Measurements from ENCODE around the gene PAX5. TPM values are rescaled to one million over a fixed set of nuclear protein-coding genes. Genes with fewer than 3 reads are reported as not detected.

Gene PAX5
- total RNA-seq, 1 donor from 2014 or later, result 0.44 TPM

DNA sequence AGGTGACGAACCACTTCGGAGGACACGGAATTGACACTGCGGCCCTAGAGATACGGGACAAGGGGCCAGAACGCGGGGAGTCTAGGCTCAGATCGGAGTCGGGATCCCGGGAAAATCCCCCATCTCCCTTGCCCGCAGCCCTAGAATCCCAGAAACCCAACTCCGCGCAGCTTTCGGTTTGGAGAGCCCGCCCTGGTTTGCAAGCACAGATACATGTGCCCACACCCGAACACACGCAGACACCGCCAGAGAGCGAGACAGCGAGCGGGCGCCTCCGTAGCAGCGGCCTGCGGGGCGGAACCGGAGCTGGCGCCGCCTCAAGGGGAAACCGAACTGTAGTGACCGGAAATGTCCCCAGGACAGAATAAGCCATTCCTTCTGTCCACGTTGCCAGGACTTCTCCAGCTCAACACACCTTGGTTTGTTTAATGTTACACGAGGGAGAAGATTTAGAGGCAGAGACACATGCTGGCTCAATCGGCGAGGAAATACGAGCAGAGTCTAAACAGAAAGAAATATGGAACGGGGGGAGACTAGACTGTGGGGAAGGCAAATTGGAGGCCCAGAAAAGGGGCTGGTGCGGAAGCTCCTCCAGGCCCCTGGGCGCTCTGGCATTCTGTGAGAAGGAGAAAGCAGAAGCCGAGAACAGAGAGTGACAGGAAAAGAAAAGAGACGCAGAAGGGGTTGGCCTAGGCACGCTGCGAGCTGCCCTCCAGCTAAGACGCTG is 2.9 kb upstream of the PAX5 start:
- ATAC-seq, result peak; percentile 52

DNA sequence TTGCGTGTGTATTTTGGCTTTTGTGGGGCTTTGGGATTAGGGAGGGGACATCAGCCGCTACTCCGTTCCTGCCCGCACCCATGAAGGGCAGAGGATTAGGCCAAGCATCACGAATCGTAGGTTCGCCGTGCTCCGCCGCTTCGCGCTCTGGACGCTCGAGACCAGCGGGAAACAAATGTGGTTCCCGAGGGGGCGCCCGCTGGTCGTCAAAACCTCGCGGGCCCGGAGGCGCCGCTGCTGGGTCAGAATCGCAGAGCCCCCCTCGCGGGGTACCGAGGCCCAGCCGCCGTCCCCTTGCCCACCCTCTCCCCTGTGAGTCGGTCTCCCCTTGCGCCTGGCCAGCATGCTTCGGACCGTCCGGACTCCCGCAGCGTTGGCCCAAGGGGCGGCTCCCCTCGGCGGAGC is 2.3 kb upstream of the PAX5 start:
- no peak for ATAC-seq

DNA sequence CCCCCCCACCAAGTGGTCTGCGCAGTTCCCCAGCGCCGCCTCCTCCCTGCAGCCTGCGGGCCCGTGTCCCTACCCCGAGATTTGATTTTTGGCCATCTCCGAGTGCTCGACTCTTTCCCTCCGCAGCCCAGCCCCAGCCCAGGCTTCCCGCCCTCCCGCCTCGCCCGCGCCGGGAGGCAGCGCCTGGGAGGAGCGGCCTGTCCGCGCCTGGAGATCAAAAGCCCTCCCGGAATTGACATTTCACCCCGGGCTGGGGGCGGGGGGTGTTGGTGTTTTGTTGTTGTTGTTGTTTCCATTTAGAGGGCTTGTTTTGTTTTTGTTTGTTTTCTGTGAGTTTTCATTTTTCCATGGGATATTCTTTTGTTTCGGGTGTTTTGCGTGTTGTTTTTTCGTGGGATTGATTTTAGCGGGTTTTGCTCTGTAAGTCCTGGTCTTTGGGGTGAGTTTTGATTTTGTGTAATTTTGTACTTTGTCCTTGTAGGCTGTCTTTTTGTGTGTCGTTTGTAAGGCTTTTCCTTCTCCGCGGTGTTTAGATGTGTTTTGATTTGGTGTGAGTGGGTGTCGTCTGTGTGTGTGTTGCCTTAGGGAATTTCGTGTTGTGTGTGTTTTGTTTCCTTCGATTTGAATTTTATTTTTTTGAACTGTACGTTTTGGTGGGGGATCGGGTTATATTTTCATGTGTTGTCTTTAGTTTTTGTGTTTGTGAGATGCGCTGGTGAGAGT is 1.7 kb upstream of the PAX5 start:
- ATAC-seq, result no peak

DNA sequence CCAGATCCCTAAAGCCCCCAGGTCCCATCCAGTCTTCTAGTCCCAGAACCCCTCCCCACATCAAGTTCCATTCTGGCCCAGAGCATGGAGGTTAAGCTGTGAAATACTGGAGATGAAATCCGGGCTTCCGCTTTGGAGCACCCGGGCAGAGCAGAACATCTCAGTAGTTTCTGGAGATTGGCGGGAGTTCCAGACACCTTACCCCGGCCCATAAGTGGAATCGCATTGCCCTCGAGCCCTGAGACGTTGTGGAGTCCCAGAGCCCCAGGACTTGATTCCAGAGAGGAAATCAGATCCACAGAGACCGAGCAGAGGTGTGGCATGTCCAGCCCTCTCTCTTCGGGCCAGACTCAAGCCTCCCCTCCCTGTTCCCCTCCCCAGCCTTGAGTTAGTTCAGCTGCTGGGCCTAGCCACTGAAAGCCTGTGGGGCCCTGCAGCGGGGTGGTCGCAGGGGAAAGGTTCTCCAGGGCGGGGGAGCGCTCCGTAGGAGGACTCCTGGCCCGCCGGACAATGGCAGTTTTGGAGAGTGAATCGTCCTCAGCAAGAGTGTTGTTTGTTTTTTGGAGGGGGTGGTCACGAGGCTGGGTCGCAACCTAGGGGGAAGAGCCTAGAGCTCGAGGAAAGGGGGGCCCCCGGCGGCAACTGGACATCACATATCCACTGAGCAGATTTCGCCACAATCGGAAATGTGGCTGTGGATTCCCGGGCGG is 1.0 kb upstream of the PAX5 start:
- ATAC-seq, result no peak

DNA sequence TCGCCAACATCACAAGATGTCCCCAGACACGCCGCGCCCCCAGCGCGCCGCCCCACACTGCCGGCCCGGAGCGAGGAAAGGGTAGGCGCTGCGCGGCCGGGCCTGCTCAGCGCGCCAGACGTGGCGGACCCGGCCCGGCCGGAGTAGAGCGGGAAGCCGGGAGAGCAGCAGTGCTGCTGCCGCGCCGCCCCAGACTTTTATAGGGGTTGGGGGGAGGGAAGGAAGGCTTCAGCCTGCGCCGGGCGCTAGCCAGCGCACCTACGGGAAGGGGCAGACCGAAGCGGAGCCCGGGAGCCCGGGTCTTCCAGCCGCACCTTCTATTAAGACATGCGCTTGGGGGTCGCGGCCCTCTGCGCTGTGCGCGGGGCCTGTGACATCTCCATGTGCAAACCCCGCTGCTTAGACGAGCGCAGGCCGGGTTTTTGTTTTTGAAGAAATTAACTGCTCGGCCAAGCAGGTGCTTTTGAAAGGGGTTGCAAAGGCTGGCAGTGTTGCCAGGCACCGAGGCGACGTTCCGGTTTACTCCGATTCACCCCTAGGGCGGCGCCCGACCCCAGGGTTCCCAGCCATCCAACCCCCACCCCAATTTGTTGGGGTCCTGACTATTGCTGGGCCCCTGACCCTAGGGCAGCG is 353 bp upstream of the PAX5 start:
- peak; percentile 53 for ATAC-seq

DNA sequence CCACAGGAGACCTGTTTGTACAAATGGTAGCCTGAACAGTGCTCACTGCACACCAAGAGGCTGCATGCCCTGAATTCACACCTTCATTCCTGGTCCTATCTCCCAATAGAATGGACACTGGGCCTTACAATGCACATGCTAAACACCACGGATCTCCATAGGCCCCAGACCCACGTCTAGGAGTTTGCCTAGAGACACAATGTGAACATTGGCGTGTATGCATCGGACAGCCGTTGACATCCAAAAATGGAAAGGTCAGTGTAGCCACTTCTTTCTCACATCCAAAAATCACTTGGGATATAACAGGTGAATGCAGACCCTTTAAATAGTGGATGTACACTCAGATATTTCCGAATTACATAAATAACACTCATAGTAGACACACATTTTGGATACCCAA is 927 bp downstream of the PAX5 start:
- ATAC-seq, result no peak

DNA sequence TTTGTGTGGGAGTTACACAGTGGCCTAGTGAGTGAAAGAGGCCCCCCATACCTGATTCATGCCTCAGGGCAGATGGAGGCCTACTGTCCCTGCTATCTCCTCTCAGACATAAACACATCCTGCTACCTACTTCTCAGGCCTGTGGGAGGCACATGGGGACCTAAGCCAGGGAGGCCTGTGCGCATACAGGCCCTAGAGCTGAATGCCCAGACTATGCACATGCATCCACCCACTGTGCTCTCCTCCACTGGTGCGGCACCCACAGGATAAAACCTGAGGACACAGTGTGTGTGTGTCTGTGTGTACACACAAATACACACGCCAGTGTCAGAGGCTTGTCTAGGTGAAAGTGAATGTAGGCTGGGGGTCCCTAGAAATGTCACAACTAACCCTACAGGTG is 1.4 kb downstream of the PAX5 start:
- no peak for ATAC-seq

DNA sequence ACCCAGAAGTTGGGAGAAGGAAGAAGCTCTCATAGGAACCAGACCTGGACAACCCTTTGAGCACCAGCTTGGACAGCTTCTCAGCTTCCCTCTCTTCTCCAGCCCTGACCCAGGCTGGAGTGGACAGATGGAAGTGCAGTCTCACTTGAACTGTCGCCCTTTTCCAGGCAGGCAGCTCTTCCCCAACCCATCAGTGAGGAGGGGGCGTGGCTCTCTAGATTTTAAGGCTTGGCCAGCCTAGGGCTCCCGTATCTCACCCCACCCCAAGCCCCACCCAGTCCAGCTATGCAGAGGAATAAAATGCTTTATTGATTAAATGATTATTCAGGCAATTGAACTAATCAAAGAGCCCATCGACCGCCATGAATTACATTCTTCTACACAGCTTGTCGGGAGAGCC is 2.2 kb downstream of the PAX5 start:
- ATAC-seq, result no peak

DNA sequence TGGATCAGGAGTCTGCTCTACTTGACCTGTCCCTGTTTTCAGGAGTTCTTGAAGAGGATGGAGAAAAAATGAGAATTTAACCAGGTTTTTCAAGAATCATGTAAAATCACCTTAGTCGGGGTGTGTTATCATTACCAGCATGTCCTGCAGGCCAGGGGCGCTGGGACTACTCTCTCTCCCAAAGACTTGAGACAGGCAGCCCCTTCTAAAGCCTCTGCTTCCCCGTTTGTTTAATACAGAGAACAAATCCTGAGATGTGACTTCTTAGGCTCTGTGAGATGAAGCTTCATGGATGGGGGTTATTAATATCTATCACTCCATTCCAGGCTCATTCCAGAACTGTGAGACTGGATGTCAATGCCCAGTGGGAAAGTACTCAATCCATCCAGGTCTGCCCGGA is 3.0 kb downstream of the PAX5 start:
- no peak for ATAC-seq

DNA sequence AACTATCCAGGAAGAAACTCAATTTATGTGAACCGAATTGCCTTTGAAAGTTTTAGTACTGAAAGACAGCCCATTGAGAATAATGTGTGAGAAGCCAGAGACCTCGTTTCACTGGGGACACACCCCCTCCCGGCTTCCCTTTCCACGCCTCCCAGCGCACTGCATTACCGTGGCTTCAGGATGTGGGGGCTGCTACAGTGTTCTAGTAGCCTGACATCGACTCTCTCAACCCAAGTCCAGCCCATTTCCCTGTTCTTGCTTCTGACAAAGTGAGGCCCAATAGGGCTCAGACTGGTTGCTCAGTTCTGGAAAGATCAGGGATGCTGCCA is 3.5 kb downstream of the PAX5 start:
- ATAC-seq, result no peak

DNA sequence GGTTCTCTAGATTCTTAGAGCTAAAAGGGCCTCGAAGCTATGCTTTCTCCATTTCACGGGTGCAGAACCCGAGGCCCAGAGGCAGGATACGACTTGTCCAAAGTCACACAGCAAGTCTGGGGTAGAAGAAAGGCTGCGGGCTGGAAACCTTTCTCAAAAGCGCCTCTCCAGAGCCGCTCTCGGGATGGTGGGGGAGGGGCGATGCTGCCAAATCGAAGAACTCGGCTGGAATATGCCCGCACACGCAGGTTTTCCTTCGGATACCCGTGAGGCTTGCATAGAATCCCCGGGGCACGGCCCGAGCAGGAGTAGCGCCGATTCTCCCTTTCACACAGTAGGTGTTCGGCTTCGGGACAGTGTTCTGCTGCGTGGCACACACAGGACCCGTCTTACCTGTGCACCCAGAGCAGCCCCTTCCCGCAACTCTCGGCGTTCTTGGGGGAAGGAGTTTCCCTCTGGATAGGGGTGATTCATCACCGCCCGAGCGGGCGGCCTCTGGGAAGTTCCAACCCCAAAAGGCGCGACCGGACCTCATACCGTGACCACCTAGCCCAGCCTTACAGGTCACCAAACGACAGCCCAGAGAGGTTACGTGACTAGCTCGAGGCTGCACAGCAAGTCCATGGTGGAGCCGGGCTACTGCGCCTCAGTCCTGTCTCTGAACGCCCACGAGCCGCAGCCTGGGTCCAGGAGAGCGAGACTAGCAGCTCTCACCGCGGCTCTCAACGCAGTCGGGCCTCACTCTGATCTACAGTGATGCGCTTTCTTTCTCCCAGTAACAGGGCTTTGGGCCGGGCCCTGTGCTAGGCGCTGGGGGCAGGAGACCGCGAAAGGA is 4.1 kb downstream of the PAX5 start:
- no peak for ATAC-seq

DNA sequence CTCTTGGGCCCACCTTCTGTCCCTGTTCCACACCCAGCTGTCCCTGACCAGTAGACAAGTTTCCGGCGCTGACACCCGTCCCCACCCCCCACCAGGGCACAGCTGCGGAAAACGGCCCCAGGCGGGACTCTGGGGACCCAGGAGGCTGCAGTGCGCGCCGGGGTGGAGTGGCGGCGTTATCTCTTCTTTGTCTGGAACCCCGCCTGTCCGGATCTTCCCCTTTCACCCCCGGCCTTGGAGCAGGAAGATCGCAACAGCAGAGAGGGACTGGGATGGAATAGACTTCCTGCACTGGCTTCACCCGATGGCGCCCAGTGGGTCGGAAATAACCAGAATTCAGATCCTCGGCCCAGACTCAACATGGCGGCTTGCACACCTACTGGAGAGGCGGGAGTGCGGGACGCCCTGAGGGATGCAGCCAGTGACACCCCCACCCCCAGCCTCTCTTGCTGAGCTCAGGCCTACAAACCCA is 4.7 kb downstream of the PAX5 start:
- ATAC-seq, result no peak

DNA sequence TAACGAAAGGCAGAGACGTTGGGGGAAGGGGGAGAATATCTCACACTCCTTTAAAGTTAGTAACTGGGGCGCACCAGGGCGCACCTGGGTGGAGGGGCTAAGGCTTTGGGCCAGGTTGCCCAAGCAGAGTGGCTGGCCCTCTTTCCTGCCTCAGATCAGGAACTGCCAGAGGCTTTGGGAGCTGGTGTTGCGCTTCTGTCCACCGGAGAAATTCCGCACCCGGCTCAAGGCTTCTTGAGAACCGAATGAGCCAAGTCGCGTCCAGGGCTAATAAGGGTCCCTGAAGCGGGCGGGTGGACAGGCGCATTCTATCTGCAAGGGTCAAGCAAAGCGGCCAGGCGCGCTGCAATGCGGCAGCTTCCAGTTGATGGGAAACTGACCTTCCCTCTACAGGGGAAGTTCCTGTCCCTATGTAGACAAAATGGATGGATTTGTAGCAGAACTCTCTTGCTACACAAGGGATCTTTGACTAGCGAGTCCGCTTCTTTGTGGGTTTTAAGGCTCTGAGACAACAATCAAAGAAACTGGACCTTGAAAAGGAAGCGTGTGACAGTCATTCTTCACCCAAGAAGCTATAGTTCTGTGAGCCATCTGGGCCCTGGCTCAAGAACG is 5.5 kb downstream of the PAX5 start:
- no peak for ATAC-seq

DNA sequence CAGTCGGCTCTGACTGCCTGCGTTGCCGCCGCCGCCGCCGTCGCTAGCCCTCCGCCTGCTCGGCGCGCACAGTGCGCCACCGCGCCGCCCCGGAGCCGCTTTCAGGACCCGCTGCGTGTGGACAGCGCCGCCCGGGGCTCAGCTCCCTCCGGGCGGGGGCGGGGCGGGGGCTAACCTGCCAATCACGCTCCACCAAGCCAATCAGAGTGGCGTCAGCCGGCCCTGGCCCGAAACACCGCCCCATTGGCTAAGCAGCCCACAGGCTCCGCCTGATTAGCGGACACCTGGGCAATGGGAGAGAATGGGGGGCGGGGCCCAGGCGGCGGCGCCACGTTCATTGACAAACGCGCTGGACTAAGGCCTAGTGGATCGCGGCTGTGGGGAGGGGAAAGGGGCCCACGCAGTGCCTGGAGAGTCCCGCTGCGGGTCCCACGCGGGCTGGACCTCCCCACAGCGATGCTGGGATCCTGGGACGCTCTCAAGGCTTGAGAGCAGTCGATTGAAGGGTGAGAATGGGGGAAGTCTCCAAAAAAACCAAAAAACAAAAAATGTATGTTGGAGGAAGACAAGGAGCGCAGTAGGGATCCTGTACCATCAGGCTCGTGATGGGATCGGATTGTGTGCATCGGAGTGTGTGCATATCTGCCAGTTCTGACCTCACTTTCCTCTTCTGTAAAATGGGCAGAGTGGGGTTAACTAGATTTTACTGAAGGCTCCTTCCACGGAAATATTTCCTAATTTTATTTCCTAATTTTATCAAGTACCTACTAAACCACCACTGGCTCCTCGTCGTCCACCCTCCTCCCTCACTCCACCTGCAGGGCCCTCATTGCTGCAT is 6.3 kb downstream of the PAX5 start:
- peak; percentile 95 for ATAC-seq

DNA sequence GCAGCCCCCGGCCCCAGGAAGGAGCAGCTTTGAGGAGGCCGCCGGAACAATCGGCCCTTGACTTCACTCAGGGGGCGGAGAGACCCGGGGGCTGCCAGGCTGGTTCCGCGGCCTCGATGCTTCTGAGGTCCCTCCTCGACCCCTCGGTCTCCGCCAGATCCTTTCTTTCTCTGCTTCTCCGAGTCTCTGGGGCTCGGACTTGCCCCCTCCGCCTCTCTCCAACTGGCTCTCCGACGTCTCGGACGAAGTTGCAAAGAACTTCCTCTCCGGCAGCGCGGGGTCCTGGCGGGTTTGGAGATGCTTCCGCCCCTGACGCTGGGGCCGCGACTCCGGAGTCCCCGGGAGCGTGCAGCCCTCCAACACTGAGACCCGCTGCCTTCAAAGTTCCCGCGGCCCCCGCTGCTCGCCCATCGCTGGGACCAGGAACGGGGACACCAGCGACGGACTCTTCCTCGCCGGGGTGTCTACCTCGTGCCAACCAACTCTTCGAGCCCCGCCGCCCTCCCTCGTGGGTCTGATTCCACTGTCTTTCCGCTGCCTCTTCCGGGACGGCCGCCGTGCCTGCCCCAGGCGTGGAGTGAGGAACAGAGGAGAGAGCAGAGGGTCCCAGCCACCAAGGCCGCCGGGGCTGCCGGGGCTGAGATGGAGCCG is 7.0 kb downstream of the PAX5 start:
- ATAC-seq, result no peak

DNA sequence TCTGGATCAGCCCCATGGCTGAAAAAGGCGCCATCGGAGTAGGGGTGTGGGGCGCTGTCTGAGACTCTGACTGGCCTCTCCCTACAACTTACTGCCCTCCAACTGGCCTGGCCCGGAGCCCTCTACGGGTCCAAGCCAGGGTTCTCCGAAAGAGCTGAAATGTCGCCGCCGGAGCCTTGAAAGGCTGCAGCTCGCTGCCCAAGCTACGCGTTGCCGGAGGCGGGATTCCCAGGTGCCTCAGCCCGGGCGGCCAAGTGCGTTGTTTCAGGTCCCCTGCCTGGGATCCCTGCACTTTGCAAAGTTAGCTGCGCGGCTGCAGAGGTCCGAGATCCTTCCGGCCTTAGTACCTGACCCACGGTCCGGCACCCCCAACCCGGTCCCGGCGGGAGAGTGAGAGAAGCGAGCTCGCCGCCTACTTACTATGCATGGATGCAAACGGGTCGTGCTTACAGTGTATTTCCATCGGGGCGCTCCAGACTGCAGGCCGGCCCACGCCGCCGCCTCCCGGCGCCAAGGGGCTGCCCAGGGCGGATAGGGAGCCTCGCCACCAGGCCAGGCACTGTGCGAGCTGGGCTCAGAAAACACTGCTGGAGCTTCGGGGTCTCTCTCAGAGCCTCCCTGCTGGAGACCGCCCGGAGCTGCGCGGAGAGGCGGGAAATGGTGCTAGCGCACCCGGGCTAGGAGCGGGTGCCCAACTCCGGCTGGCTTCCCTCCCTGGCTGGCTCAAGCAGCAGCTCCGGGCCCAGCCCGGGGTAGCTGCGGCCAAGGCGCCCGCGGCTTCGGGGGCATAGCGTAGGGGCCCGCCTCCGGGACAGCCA is 7.7 kb downstream of the PAX5 start:
- no peak for ATAC-seq

DNA sequence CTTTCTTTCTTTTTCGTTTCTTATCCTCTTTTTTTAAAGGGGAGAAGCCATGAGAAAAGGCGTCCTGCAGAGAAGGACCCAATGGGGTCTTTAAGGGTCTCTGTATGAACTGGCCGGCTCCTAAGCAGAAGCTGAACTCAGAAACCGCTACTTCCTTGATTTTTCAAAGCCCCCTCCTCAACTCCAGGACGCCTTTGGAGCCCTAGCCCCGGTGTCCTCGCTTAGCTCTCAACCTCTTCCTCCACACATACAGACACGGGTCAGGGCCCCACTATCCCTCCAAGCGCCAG is 8.3 kb downstream of the PAX5 start:
- no peak for ATAC-seq

DNA sequence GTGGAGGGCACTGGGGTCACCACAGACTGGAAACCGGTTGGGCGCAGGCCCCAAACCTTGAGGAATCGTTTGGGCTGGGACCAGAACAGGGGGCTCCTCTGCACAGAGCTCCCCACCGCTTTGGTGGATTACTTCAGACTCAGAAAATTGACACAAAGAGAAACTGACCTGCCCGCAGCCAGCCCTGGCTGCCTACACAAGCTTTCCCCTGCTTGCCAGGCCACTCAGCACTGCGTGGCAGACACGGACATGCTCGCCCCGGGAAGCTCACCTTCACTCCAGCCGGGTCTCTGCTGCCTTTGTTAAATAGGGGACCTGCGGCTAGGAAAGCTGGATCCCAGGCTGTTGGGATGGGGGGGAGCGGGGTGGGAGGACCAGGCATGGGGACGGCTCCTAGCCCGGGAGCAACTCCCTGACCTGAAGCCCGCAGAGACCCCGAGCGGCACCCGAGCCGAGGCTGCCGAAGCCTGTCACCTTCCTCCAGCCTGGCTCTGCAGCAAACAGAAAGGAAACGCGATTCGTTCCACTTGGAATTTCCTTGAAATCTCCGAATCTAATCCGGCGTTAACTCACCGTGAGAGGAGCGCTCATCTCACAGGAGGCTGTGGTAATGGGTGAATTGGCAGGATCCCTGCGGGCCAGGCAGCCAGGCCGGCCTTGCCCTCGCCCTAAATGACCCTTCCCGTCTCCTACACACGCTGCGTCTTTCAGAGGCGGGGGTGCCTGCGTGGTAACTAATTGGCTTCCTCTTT is 8.8 kb downstream of the PAX5 start:
- no peak for ATAC-seq

DNA sequence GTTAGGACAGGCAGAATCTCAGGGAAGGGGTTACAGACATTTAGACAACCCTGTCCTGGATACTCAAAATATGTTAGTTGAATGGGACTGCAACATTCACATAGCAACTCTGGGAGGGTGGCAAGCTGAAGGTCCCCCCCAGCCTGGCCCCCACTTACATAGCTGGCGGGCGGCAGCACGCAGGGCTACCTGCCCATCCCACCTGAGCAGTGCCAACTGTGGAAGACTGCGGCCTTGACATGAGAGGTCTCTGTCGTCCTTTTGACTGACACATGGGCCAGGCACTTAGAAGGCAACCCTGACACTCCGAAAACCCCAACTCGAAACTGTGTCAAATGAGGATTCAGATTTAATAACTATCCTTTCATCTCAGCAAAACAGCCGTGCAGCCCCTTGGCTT is 16.5 kb downstream of the PAX5 start:
- no peak for ATAC-seq

Measured in esophagus mucosa (tissue), 1 donor.